HCT116 (cell line): ENCODE measurements around the gene KLF6. TPM values are rescaled to one million over a fixed set of nuclear protein-coding genes. Genes with fewer than 3 reads are reported as not detected.

Experiments used
- ATAC-seq: fragments of 200-7000 bp; cut with Tn5 transposase; 2 replicates; pipeline ENCODE4 v1.9.1; 2020; ENCODE audit warnings: mild to moderate bottlenecking, moderate library complexity
- BruUV-seq: library from RNA; stranded (reverse); fragments of 400-500 nt; replicated peaks from 2 replicates; lab custom pipeline; 2021; lab: Mats Ljungman, UMichigan
- CTCF ChIA-PET: fragments of 300-600 bp; sonication (Branson Sonifier 250); formaldehyde crosslinking; loops from one replicate; lab custom pipeline; 2021; ENCODE audit warnings: antibody characterized with exemption; lab: Charles Lee
- POLR2A ChIA-PET: fragments of 300-600, 350-600 bp; sonication (Branson Sonifier 250); formaldehyde crosslinking; loops from one replicate; lab custom pipeline; 2021; ENCODE audit warnings: antibody characterized with exemption; lab: Charles Lee
- RAD21 ChIA-PET, 2 experiments: fragments of 300-600 bp; sonication (Branson Sonifier 250); formaldehyde crosslinking; loops; one replicate each; lab custom pipeline; 2023; ENCODE audit warnings: low total read pairs in 2 of 2; ENCODE audit not compliant: uncharacterized antibody in 2 of 2, unreplicated experiment in 2 of 2, low non-redundant PET in 1 of 2; lab: Charles Lee
- DNase-seq: peaks from one replicate; pipeline ENCODE4 v3.0.0-alpha.2; 2010; ENCODE audit warnings: low read depth, low spot score
- H2AFZ ChIP-seq: fragments of 200-600 bp; shearing (Covaris generic), sonication (generic); 2 replicates; pipeline ENCODE4 v1.6.1; 2017; ENCODE audit warnings: low read depth, mixed run types, mixed read lengths, antibody characterized with exemption, low read length; ENCODE audit not compliant: poor library complexity, severe bottlenecking
- H3K27ac ChIP-seq: 2 replicates; pipeline ENCODE4 v1.5.1; 2012; ENCODE audit warnings: low read depth, low read length
- H3K27me3 ChIP-seq: fragments of 200-600 bp; sonication (generic); 2 replicates; pipeline ENCODE4 v1.6.1; 2016; ENCODE audit warnings: mixed run types, low read length, mixed read lengths; ENCODE audit not compliant: insufficient read depth
- H3K36me3 ChIP-seq, 2 experiments: fragments of 200-500 bp in 1 of 2; fragments of 200-600 bp in 1 of 2; sonication (Bioruptor generic) in 1 of 2; sonication (generic) in 1 of 2; 2 replicates each; pipeline versions ENCODE4 v1.5.1 to v1.6.1; 2014 to 2016; ENCODE audit warnings: low read length in 2 of 2, inconsistent platforms in 1 of 2, mixed read lengths in 1 of 2, mixed run types in 1 of 2; ENCODE audit not compliant: insufficient read depth in 2 of 2, control insufficient read depth in 1 of 2
- H3K4me1 ChIP-seq, 2 experiments: fragments of 200-600 bp in 1 of 2; sonication (generic) in 1 of 2; 2 replicates each; pipeline versions ENCODE4 v1.5.1 to v1.6.1; 2012 to 2017; ENCODE audit warnings: low read length in 2 of 2, inconsistent platforms in 1 of 2, mild to moderate bottlenecking in 1 of 2, mixed read lengths in 1 of 2, mixed run types in 1 of 2, moderate library complexity in 1 of 2; ENCODE audit not compliant: insufficient read depth in 2 of 2, control insufficient read depth in 1 of 2
- H3K4me2 ChIP-seq: fragments of 200-600 bp; sonication (generic); 2 replicates; pipeline ENCODE4 v1.6.1; 2017; ENCODE audit warnings: mixed run types, low read length, mixed read lengths
- H3K4me3 ChIP-seq, 2 experiments: fragments of 200-600 bp in 1 of 2; sonication (generic) in 1 of 2; replicated peaks in 1 of 2; 2 replicates each; pipeline ENCODE4 v1.5.1; 2011 to 2016; ENCODE audit warnings: low read length in 2 of 2, control low read depth in 1 of 2, low read depth in 1 of 2, mild to moderate bottlenecking in 1 of 2, mixed read lengths in 1 of 2, mixed run types in 1 of 2
- H3K79me2 ChIP-seq: fragments of 200-600 bp; sonication (generic); 2 replicates; pipeline ENCODE4 v1.6.1; 2017; ENCODE audit warnings: mild to moderate bottlenecking, mixed run types, low read length, moderate library complexity, mixed read lengths; ENCODE audit not compliant: insufficient read depth
- H3K9ac ChIP-seq: fragments of 200-600 bp; sonication (generic); 2 replicates; pipeline ENCODE4 v1.6.1; 2016; ENCODE audit warnings: low read length, mixed read lengths
- H3K9me2 ChIP-seq: fragments of 200-600 bp; sonication (generic), shearing (Covaris generic); 2 replicates; pipeline ENCODE4 v1.6.1; 2017; ENCODE audit warnings: mixed run types, mild to moderate bottlenecking, moderate library complexity; ENCODE audit not compliant: insufficient read depth
- H3K9me3 ChIP-seq, 2 experiments: fragments of 200-500 bp in 1 of 2; fragments of 200-600 bp in 1 of 2; sonication (Bioruptor generic) in 1 of 2; sonication (generic) in 1 of 2; 2 replicates each; pipeline ENCODE4 v1.6.1; 2014 to 2017; ENCODE audit warnings: low read length in 2 of 2, mixed read lengths in 2 of 2, inconsistent platforms in 1 of 2, low read depth in 1 of 2, mild to moderate bottlenecking in 1 of 2, mixed run types in 1 of 2, moderate library complexity in 1 of 2; ENCODE audit not compliant: control insufficient read depth in 1 of 2, insufficient read depth in 1 of 2
- H4K20me1 ChIP-seq: fragments of 200-600 bp; sonication (generic), shearing (Covaris generic); 2 replicates; pipeline ENCODE4 v1.6.1; 2017; ENCODE audit warnings: mixed run types, mild to moderate bottlenecking, moderate library complexity; ENCODE audit not compliant: insufficient read depth
- CBX3 ChIP-seq: IDR thresholded peaks from 2 replicates; pipeline ENCODE4 v1.6.1; 2012; ENCODE audit warnings: low read depth
- ELF1 ChIP-seq: IDR thresholded peaks from 2 replicates; pipeline ENCODE4 v1.6.1; 2012; ENCODE audit warnings: low read depth, borderline replicate concordance
- EZH2 ChIP-seq: fragments of 200-600 bp; sonication (generic); IDR thresholded peaks from 2 replicates; pipeline ENCODE4 v1.6.1; 2017; ENCODE audit warnings: antibody characterized with exemption, mixed run types
- EZH2phosphoT487 ChIP-seq: fragments of 200-600 bp; IDR thresholded peaks from 2 replicates; pipeline ENCODE4 v1.6.1; 2018; ENCODE audit warnings: antibody characterized with exemption, borderline replicate concordance
- MAX ChIP-seq: IDR thresholded peaks from 2 replicates; pipeline ENCODE4 v1.6.1; 2012
- POLR2A ChIP-seq: IDR thresholded peaks from 2 replicates; pipeline ENCODE4 v1.7.0; 2011; ENCODE audit warnings: borderline replicate concordance; ENCODE audit not compliant: insufficient read depth, insufficient read length; ENCODE audit errors: extremely low read depth
- RAD21 ChIP-seq: IDR thresholded peaks from 2 replicates; pipeline ENCODE4 v1.6.1; 2012; ENCODE audit warnings: low read depth, mild to moderate bottlenecking
- REST ChIP-seq: IDR thresholded peaks from 2 replicates; pipeline ENCODE4 v1.6.1; 2012; ENCODE audit warnings: low read depth
- SIN3A ChIP-seq: IDR thresholded peaks from 2 replicates; pipeline ENCODE4 v1.6.1; 2012; ENCODE audit warnings: low read depth
- SRF ChIP-seq: IDR thresholded peaks from 2 replicates; pipeline ENCODE4 v1.6.1; 2012; ENCODE audit warnings: low read depth
- YY1 ChIP-seq: IDR thresholded peaks from 2 replicates; pipeline ENCODE4 v1.6.1; 2011; ENCODE audit warnings: low read length, low read depth, moderate library complexity, mild to moderate bottlenecking; ENCODE audit not compliant: insufficient replicate concordance; ENCODE audit errors: extremely low read depth
- ZNF274 ChIP-seq: fragments of 200-500 bp; sonication (Bioruptor generic); IDR thresholded peaks from 2 replicates; pipeline ENCODE4 v1.6.1; 2014; ENCODE audit warnings: mild to moderate bottlenecking, low read depth, low read length, inconsistent platforms
- intact Hi-C: fragments of 100-400 bp; cut with micrococcal nuclease; formaldehyde crosslinking; loops from 2 replicates; pipeline ENCODE4 v1.10.0; 2022
- total RNA-seq: library from RNA; stranded (reverse); gene quantifications from one replicate; pipeline ENCODE4 v1.2.1, GENCODE V29; 2021; ENCODE audit not compliant: unreplicated experiment

KLF6 gene
- total RNA-seq, 1 experiment from 2014 or later, result 82.2 TPM

- Histone ChIP-seq H3K27me3 (no peaks in the 10 kb centered on the region), H2AFZ (no peak overlapping the region), H4K20me1 (no peaks in the 10 kb centered on the region), H3K36me3 (no peaks in the 10 kb centered on the region), H3K4me1 (peaks cover 42 to 82% of the 10 kb centered on the region in 2 experiments), H3K79me2 (no peaks in the 10 kb centered on the region), H3K4me2 (no peak overlapping the region), H3K9me3 (no peaks in the 10 kb centered on the region), H3K27ac (no peak overlapping the region), H3K4me3 (no peak overlapping the region), H3K9ac (no peak overlapping the region), H3K9me2 (no peaks in the 10 kb centered on the region)
- ATAC-seq (no peak), DNase-seq (no peak)
- TF ChIP-seq MAX, result no peak
- TF ChIP-seq YY1, result no peak
- no peak for TF ChIP-seq REST
- CTCF ChIA-PET, result no interaction called here
- no TSS peak for BruUV-seq
- intact Hi-C loops, result loop anchor here (5.0 to 10.0 kb wide), 3 partner anchors 92 to 665 kb away; no protein-coding TSS in a partner anchor
- POLR2A ChIA-PET, result no interaction called here
- RAD21 ChIA-PET, result no interaction called here
Measured at GRCh38 chr10:3760083-3760482, 24.9 kb downstream of the KLF6 start.

- DNase-seq, result no peak
- TF ChIP-seq SIN3A (no peak), RAD21 (no peak), CBX3 (no peak), EZH2 (no peak), ELF1 (no peak), REST (no peak), POLR2A (no peak), ZNF274 (no peak), SRF (no peak), EZH2phosphoT487 (no peak)
- H3K9me2 ChIP-seq, result no peaks in the 10 kb centered on the region
- H3K4me3 ChIP-seq, result no peak overlapping the region
- no peak overlapping the region for H3K9ac ChIP-seq
- BruUV-seq, result no TSS peak
- H3K4me2 ChIP-seq, result no peak overlapping the region
- no peaks in the 10 kb centered on the region for H4K20me1 ChIP-seq
- H3K79me2 ChIP-seq, result no peaks in the 10 kb centered on the region
- no peaks in the 10 kb centered on the region for H3K9me3 ChIP-seq
- no peaks in the 10 kb centered on the region for H3K36me3 ChIP-seq
- H2AFZ ChIP-seq, result no peak overlapping the region
- ATAC-seq, result no peak
- POLR2A ChIA-PET, result no interaction called here
- H3K4me1 ChIP-seq, result peaks cover 45 to 82% of the 10 kb centered on the region in 2 experiments
- intact Hi-C loops, result loop anchor here (10.0 kb wide), 1 partner anchor 295 kb away; no protein-coding TSS in a partner anchor
- no peak overlapping the region for H3K27ac ChIP-seq
- H3K27me3 ChIP-seq, result no peaks in the 10 kb centered on the region
- RAD21 ChIA-PET, result no interaction called here
- CTCF ChIA-PET, result no interaction called here
Measured at GRCh38 chr10:3759397-3759796, 25.6 kb downstream of the KLF6 start.
